A549 (cell line): Measurements from ENCODE around the gene AFF3.

Experiments used
- ATOH8 ChIP-seq: fragments of 250-450 bp; sonication (Bioruptor Pico); IDR thresholded peaks from 2 replicates; pipeline ENCODE4 v1.5.0; 2020; ENCODE audit warnings: low read depth, mild to moderate bottlenecking, moderate library complexity
- CEBPB ChIP-seq, 2 experiments: fragments of >200 bp in 1 of 2; sonication (Bioruptor Twin) in 1 of 2; formaldehyde crosslinking in 1 of 2; IDR thresholded peaks; 2 replicates each; pipeline ENCODE4 v1.6.1; 2012 to 2016
- CTCF ChIP-seq: fragments of >200 bp; sonication (Bioruptor Twin); formaldehyde crosslinking; IDR thresholded peaks from 3 replicates; pipeline ENCODE4 v1.5.1; 2016
- EP300 ChIP-seq, 2 experiments: fragments of >200 bp; sonication (Bioruptor Twin); formaldehyde crosslinking; IDR thresholded peaks; 2 replicates in 1 of 2; 3 replicates in 1 of 2; pipeline ENCODE4 v1.6.1; 2016 to 2017
- JUN ChIP-seq, 2 experiments: fragments of >200 bp; sonication (Bioruptor Twin); formaldehyde crosslinking; IDR thresholded peaks; 2 replicates in 1 of 2; 3 replicates in 1 of 2; pipeline ENCODE4 v1.6.1; 2016 to 2017
- JUNB ChIP-seq: fragments of >200 bp; sonication (Bioruptor Twin); formaldehyde crosslinking; IDR thresholded peaks from 2 replicates; pipeline ENCODE4 v1.6.1; 2016
- MAZ ChIP-seq: fragments of 150-350 bp; IDR thresholded peaks from 2 replicates; pipeline ENCODE4 v1.6.1; 2014; ENCODE audit warnings: antibody characterized with exemption, low read depth, low read length, borderline replicate concordance
- MYC ChIP-seq: IDR thresholded peaks from 2 replicates; pipeline ENCODE4 v1.6.1; 2012; ENCODE audit warnings: mild to moderate bottlenecking, inconsistent platforms, low read length, improper control_type of control experiment, borderline replicate concordance
- POLR2A ChIP-seq: IDR thresholded peaks from 2 replicates; pipeline ENCODE4 v1.6.1; 2012; ENCODE audit warnings: mild to moderate bottlenecking, low read length
- RARB ChIP-seq: fragments of 250-450 bp; sonication (Bioruptor Pico); IDR thresholded peaks from 2 replicates; pipeline ENCODE4 v1.8.0; 2021; ENCODE audit warnings: mild to moderate bottlenecking, moderate library complexity
- REST ChIP-seq: fragments of 200-600 bp; sonication (generic); IDR thresholded peaks from 2 replicates; pipeline ENCODE4 v1.6.1; 2016; ENCODE audit warnings: antibody characterized with exemption, mild to moderate bottlenecking, moderate library complexity
- RFX5 ChIP-seq: fragments of 450-650 bp; IDR thresholded peaks from 2 replicates; pipeline ENCODE4 v1.7.1; 2014; ENCODE audit warnings: antibody characterized with exemption, mild to moderate bottlenecking, moderate library complexity
- SMC3 ChIP-seq: fragments of >200 bp; sonication (Bioruptor Twin); formaldehyde crosslinking; IDR thresholded peaks from 3 replicates; pipeline ENCODE4 v1.6.1; 2018; ENCODE audit warnings: inconsistent platforms
- USF2 ChIP-seq: fragments of 450-650 bp; IDR thresholded peaks from 2 replicates; pipeline ENCODE4 v1.6.1; 2014; ENCODE audit warnings: antibody characterized with exemption

GRCh38 chr2:99643787-99644418 is 498.5 kb downstream of the AFF3 start:
- TF ChIP-seq EP300 (IDR thresholded peaks at IDR 0.05) (no peak), CTCF (no peak), POLR2A (no peak), RARB (CRISPR knock-in tag) (no peak), MAZ (no peak), REST (no peak), ATOH8 (CRISPR knock-in tag) (no peak), USF2 (no peak), CEBPB (IDR thresholded peaks at IDR 0.05) (no peak), JUN (IDR thresholded peaks at IDR 0.05) (no peak), SMC3 (no peak), RFX5 (no peak), JUNB (no peak), MYC (no peak)
